B cell (primary cell): ENCODE measurements around the gene TENM4. TPM values are rescaled to one million over a fixed set of nuclear protein-coding genes. Genes with fewer than 3 reads are reported as not detected.

Source experiments
- ATAC-seq: fragments of 200-7000 bp; cut with Tn5 transposase; one replicate; pipeline ENCODE4 v1.10.0; 2021; ENCODE audit warnings: low read depth, mild to moderate bottlenecking, moderate number of reproducible peaks, moderate library complexity
- CTCF ChIA-PET: fragments of 350-600 bp; sonication (Branson Sonifier 250); formaldehyde crosslinking; loops from one replicate; lab custom pipeline; 2021; ENCODE audit warnings: antibody characterized with exemption, inconsistent platforms; lab: Charles Lee
- POLR2A ChIA-PET: fragments of 350-600 bp; sonication (Branson Sonifier 250); formaldehyde crosslinking; loops from one replicate; lab custom pipeline; 2021; ENCODE audit warnings: antibody characterized with exemption; lab: Charles Lee
- DNase-seq: peaks from one replicate; pipeline ENCODE4 v3.0.0; 2013
- H2AFZ ChIP-seq: 2 replicates; pipeline ENCODE4 v1.6.1; 2012; ENCODE audit warnings: mild to moderate bottlenecking, low read depth, low read length; ENCODE audit not compliant: insufficient read depth, poor library complexity, severe bottlenecking
- H3K27ac ChIP-seq, 2 donors: 1 replicate in 1 of 2; 2 replicates in 1 of 2; pipeline ENCODE4 v1.5.1; 2012 to 2013; ENCODE audit warnings: low read length in 2 of 2, mild to moderate bottlenecking in 2 of 2, moderate library complexity in 1 of 2
- H3K27me3 ChIP-seq, 4 experiments: fragments of 200-600 bp in 1 of 4; sonication (generic) in 1 of 4; replicated peaks in 1 of 4; 1 replicate in 2 of 4; 2 replicates in 2 of 4; pipeline versions ENCODE4 v1.6.1 to v1.7.0; 2013 to 2016; ENCODE audit warnings: low read length in 3 of 4, mild to moderate bottlenecking in 2 of 4, mixed read lengths in 1 of 4, moderate library complexity in 1 of 4; ENCODE audit not compliant: insufficient read depth in 4 of 4, control insufficient read depth in 3 of 4; ENCODE audit errors: control extremely low read depth in 1 of 4
- H3K36me3 ChIP-seq, 2 experiments: replicated peaks in 1 of 2; 1 replicate in 1 of 2; 2 replicates in 1 of 2; pipeline versions ENCODE4 v1.6.1 to v1.7.1; 2013; ENCODE audit warnings: low read length in 1 of 2; ENCODE audit not compliant: insufficient read depth in 2 of 2, control insufficient read depth in 1 of 2; ENCODE audit errors: control extremely low read depth in 1 of 2, extremely low read depth in 1 of 2
- H3K4me1 ChIP-seq, 2 donors: fragments of 200-600 bp in 1 of 2; sonication (generic) in 1 of 2; 1 replicate in 1 of 2; 2 replicates in 1 of 2; pipeline versions ENCODE4 v1.5.1 to v1.6.1; 2013 to 2017; ENCODE audit warnings: low read length in 2 of 2; ENCODE audit not compliant: control insufficient read depth in 2 of 2, insufficient read depth in 2 of 2
- H3K4me2 ChIP-seq: replicated peaks from 2 replicates; pipeline ENCODE3; 2012; ENCODE audit warnings: mild to moderate bottlenecking, low read depth, low read length; ENCODE audit not compliant: poor library complexity, severe bottlenecking
- H3K4me3 ChIP-seq, 5 experiments: fragments of 200-600 bp in 1 of 5; sonication (generic) in 1 of 5; 1 replicate in 3 of 5; 2 replicates in 2 of 5; pipeline versions ENCODE4 v1.5.1 to v1.7.0; 2011 to 2016; ENCODE audit warnings: low read length in 4 of 5, mild to moderate bottlenecking in 4 of 5, low read depth in 2 of 5, control low read depth in 1 of 5, moderate library complexity in 1 of 5; ENCODE audit not compliant: insufficient read depth in 1 of 5; ENCODE audit errors: control extremely low read depth in 1 of 5, extremely low read depth in 1 of 5
- H3K79me2 ChIP-seq: fragments of 200-600 bp; sonication (generic); one replicate; pipeline ENCODE4 v1.6.0; 2016; ENCODE audit warnings: low read length; ENCODE audit not compliant: control insufficient read depth, insufficient read depth
- H3K9ac ChIP-seq: fragments of 200-600 bp; sonication (generic); 2 replicates; pipeline ENCODE4 v1.6.1; 2017; ENCODE audit warnings: mild to moderate bottlenecking, low read length, moderate library complexity
- H3K9me3 ChIP-seq, 3 donors: one replicate each; pipeline versions ENCODE4 v1.6.1 to v1.7.1; 2013; ENCODE audit warnings: low read length in 2 of 3; ENCODE audit not compliant: control insufficient read depth in 2 of 3, insufficient read depth in 1 of 3; ENCODE audit errors: control extremely low read depth in 1 of 3
- H4K20me1 ChIP-seq: 2 replicates; pipeline ENCODE4 v1.6.0; 2012; ENCODE audit warnings: mild to moderate bottlenecking, low read length; ENCODE audit not compliant: insufficient read depth, control insufficient read depth, poor library complexity, severe bottlenecking
- H3K27ac Mint-ChIP-seq: one replicate; pipeline ENCODE4 v1.8.0; 2021; ENCODE audit warnings: mixed read lengths
- H3K27me3 Mint-ChIP-seq: one replicate; pipeline ENCODE4 v1.8.0; 2021; ENCODE audit warnings: mixed read lengths
- H3K4me1 Mint-ChIP-seq: one replicate; pipeline ENCODE4 v1.8.0; 2021; ENCODE audit warnings: mixed read lengths
- H3K4me3 Mint-ChIP-seq: one replicate; pipeline ENCODE4 v1.8.0; 2021; ENCODE audit warnings: mixed read lengths
- H3K9me3 Mint-ChIP-seq: one replicate; pipeline ENCODE4 v1.8.0; 2022; ENCODE audit warnings: mixed read lengths; ENCODE audit not compliant: insufficient read depth
- CTCF ChIP-seq: fragments of 200-600 bp; IDR thresholded peaks from one replicate; pipeline ENCODE4 v1.8.0; 2022; ENCODE audit warnings: antibody characterized with exemption, mild to moderate bottlenecking
- EZH2 ChIP-seq: IDR thresholded peaks from 2 replicates; pipeline ENCODE4 v1.6.1; 2012; ENCODE audit warnings: borderline replicate concordance, low read depth, mild to moderate bottlenecking, moderate library complexity, low read length; ENCODE audit not compliant: insufficient read depth, poor library complexity, severe bottlenecking
- WGBS: methylation state at CpG from one replicate; pipeline ENCODE4 v1.1.5; 2013; ENCODE audit warnings: missing lambda C conversion rate; ENCODE audit not compliant: insufficient coverage; 5-methylcytosine and 5-hydroxymethylcytosine counted together
- intact Hi-C: fragments of 100-400 bp; cut with micrococcal nuclease; formaldehyde crosslinking; loops from one replicate; pipeline ENCODE4 v1.10.0; 2022
- polyA plus RNA-seq: library from polyadenylated mRNA; depleted of rRNA; stranded (reverse); fragments of >200 nt; gene quantifications from 2 replicates; pipeline ENCODE4 v1.2.3, GENCODE V29; 2012
- total RNA-seq, 2 donors: library from RNA; stranded (reverse); fragments of 120-200 nt in 1 of 2; gene quantifications; 1 replicate in 1 of 2; 2 replicates in 1 of 2; pipeline versions ENCODE4 v1.2.3 to v1.2.4, GENCODE V29; 2013 to 2022

Gene TENM4
- total and polyA plus RNA-seq, 2 donors (not counting 1 experiment from before 2014, with no cell fraction given) = 0.09 to 5.7 TPM

GRCh38 chr11:78825591-78826020 is 615.2 kb downstream of the TENM4 start:
- Mint-ChIP-seq H3K9me3 (no peaks in the 10 kb centered on the region), H3K27me3 (no peaks in the 10 kb centered on the region), H3K4me1 (no peaks in the 10 kb centered on the region), H3K4me3 (no peak overlapping the region), H3K27ac (no peak overlapping the region)
- no peak for ATAC-seq
- no peak for DNase-seq
- 100% methylated on average over 1 of the region's 1 CpG for WGBS
- ChIA-PET CTCF (no interaction called here), POLR2A (no interaction called here)
- Histone ChIP-seq H3K27me3 (no peaks in the 10 kb centered on the region), H3K4me2 (no peak overlapping the region), H3K4me1 (no peaks in the 10 kb centered on the region), H3K36me3 (no peaks in the 10 kb centered on the region), H3K4me3 (no peak overlapping the region), H3K79me2 (no peaks in the 10 kb centered on the region), H3K27ac (no peak overlapping the region), H3K9me3 (no peaks in the 10 kb centered on the region), H2AFZ (no peak overlapping the region), H4K20me1 (no peaks in the 10 kb centered on the region), H3K9ac (no peak overlapping the region)
- intact Hi-C loops = no loop called here
- TF ChIP-seq EZH2 = no peak
- TF ChIP-seq CTCF = no peak

GRCh38 chr11:78823588-78823987 is 617.2 kb downstream of the TENM4 start:
- ChIA-PET CTCF (no interaction called here), POLR2A (no interaction called here)
- no peak for TF ChIP-seq CTCF
- no peak for TF ChIP-seq EZH2
- Histone ChIP-seq H3K27ac (no peak overlapping the region), H3K79me2 (no peaks in the 10 kb centered on the region), H3K9me3 (no peaks in the 10 kb centered on the region), H4K20me1 (no peaks in the 10 kb centered on the region), H3K4me1 (no peaks in the 10 kb centered on the region), H2AFZ (no peak overlapping the region), H3K9ac (no peak overlapping the region), H3K27me3 (peaks cover 0 to 2% (median 0%) of the 10 kb centered on the region in 4 experiments), H3K4me2 (no peak overlapping the region), H3K36me3 (no peaks in the 10 kb centered on the region), H3K4me3 (no peak overlapping the region)
- no peaks in the 10 kb centered on the region for H3K4me1 Mint-ChIP-seq
- WGBS = 78% methylated on average over 5 of the region's 9 CpGs
- H3K4me3 Mint-ChIP-seq = no peak overlapping the region
- no peaks in the 10 kb centered on the region for H3K27me3 Mint-ChIP-seq
- no peak for ATAC-seq
- intact Hi-C loops = no loop called here
- no peaks in the 10 kb centered on the region for H3K9me3 Mint-ChIP-seq
- no peak for DNase-seq
- H3K27ac Mint-ChIP-seq = no peak overlapping the region
